ENCODE measurements around the gene AFF3.

AFF3 gene

DNA sequence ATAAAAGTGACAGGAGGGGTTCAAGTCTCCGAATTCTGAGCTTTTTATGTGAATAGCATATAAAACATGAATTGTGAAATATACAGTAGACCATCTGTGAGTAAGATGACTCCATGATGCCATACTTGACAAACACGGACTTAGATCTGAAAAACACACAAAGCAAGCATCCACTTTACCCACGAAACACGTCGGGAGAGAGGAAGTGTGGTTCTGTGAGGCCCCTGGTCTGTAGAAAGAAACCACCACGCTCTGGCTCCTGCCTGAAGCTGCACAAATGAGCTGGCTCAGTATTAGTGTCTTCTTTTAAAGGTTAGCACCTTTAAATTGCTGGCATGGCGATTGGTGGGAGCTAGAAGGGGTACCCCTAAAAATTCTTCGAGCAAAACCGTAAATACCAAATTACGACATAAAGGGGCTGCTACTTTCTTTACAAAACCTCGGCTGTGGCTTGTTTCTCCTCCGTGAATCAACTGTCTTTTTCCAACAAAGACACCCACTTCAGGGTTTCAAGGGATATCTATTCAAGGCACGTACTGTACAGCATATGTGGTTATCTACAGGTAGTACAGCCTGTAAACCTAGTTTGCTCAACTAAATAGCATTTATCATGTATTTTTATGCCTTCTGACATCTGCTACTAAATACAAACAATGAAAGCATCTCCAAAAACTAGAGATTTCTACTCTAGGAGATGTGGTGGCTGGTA, 70.9 kb downstream of the AFF3 start:
- TF ChIP-seq, protein P1, sequence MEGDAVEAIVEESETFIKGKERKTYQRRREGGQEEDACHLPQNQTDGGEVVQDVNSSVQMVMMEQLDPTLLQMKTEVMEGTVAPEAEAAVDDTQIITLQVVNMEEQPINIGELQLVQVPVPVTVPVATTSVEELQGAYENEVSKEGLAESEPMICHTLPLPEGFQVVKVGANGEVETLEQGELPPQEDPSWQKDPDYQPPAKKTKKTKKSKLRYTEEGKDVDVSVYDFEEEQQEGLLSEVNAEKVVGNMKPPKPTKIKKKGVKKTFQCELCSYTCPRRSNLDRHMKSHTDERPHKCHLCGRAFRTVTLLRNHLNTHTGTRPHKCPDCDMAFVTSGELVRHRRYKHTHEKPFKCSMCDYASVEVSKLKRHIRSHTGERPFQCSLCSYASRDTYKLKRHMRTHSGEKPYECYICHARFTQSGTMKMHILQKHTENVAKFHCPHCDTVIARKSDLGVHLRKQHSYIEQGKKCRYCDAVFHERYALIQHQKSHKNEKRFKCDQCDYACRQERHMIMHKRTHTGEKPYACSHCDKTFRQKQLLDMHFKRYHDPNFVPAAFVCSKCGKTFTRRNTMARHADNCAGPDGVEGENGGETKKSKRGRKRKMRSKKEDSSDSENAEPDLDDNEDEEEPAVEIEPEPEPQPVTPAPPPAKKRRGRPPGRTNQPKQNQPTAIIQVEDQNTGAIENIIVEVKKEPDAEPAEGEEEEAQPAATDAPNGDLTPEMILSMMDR (IDR thresholded peaks at IDR 0.05) = no peak

DNA sequence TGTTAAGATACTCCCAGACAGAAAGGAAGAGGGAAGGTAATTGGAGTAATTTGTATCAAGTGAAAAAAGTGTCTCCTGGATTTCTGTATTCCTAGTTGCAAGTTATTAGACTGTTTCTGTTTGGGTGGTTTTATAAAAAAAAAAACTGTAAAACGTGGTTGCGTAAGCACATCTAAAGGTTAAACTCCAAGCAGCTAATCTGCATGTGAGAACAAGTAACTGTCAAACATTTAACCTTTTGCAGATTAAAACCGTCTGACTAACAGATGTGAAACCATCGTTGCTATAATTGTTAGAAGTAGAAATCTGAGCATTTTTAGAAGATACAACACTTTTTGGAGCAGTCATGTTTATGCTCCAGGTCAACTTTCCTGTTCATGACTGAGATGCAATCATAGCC, 72.3 kb downstream of the AFF3 start:
- TF ChIP-seq, protein P1 (IDR thresholded peaks at IDR 0.05) = no peak

DNA sequence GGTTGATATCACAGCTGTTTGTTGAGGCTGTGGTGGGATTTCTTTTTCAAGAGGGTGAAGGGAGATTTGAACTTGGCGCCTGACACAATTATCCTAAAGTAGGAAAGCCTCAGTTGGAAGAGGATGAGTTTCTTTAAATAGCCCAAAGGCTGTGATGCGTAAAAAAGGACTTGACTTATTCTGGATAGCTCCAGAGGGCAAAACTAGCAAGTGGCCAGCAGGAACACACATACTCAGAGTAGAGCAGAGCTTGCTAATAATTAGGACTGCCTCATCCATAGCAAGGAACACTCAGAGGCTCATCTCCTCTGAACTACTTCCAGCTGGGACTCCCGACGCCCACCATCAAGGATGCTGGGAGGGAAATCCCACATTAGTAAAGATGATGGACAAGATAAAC, 74.0 kb downstream of the AFF3 start:
- TF ChIP-seq, protein P1 (IDR thresholded peaks at IDR 0.05) = no peak

DNA sequence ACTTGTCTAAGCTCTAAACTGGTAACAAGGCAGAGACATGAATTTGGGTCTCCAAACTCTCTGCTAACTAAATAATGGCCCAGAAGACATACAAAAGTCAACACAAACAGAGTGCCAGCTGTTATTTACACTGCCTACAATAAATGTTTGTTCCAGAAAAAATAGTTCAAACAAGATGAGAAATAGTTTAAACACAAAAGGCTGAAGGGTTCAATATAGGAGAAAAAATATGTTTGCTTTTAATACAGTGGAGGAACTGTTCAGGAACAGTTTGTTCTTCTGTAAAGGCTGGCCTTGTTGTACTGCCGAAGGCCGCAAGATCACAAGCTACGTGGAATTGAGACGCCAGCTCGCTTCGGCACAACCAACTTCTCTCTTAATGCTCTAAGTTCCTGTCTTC, 74.6 kb downstream of the AFF3 start:
- TF ChIP-seq, protein P1 (IDR thresholded peaks at IDR 0.05) = no peak

DNA sequence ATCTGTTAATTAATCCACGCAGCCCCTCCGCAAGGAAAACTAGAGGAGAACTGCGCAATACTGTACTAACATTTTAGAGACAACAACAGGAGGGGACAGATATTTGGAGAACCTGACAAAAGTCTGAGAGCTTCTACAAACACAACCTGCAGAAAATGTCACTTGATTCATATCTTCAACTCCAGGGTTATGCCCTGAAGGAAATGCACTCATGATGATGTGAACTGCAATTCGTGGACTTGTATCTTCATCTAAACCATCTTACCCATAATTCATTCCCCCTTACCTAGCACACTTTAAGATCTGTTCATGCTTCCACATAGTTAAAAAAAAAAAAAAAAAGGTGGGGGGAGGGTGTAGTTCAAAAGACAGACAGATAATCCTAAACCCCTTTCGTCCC, 75.5 kb downstream of the AFF3 start:
- TF ChIP-seq, protein P1 (IDR thresholded peaks at IDR 0.05) = no peak

DNA sequence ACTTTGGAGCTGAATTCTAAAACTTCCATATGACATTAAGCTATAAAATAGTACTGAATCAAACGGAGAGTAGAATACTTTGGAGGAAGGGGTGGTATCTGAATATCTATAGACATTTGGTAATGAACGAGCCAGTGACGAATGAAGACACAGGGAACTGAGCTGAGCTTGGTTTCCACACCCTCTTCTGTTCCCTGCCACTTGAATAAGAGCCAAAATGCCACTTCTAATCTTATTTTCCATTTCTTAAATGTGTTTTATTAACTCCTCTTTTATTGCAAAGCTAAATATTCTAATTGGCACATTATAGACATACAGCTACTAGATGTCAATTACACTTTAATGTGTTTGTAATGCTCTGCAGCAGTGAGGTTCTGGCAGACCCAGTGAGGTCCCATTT, 76.1 kb downstream of the AFF3 start:
- TF ChIP-seq, protein P1 (IDR thresholded peaks at IDR 0.05) = no peak

DNA sequence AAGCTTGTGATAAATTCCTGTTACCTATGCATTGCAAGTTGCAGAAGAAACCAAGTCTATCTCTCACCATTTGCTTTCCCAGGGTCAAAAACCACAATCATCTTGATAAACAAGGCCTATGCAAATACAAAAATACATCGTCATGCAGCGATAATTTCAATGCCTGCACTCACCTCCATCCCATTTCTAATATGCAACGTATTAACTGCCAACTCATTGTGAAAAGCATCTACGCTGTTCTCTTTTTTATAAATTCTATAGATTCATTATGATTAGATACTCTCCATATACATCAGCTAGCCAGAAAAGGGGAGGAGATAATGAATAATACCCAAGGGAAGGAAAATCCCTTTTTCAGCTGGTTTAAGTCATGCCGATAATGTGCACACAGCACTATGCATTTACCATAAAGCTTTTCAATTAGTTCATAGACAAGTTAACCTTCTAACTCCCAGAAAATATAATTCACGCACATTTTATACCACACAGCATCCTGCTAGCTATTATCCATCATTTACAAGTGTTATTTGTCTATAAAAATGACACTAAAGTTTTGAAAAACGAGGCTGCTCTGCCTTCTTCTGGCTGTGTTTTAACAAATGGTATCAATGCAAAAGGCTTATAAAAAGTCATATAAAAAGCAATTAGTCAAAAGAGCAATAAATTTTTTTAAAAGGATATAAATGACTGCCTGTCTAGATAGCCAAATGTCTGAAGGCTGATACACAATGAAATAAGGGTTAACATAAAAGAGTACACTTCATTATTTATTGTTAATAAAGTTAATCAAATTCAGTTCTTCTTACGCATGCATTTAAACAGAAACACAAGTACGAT, 77.6 kb downstream of the AFF3 start:
- TF ChIP-seq, protein P1 (IDR thresholded peaks at IDR 0.05) = no peak

Data from LNCAP (cell line).